Fibroblast of mammary gland (primary cell): Measurements from ENCODE around the gene BCL3.

Experiments used
- DNase-seq: peaks from one replicate; pipeline ENCODE4 v3.0.0-alpha.2; 2010; ENCODE audit warnings: low read depth
- H3K4me3 ChIP-seq: 2 replicates; pipeline ENCODE4 v1.5.1; 2011; ENCODE audit warnings: low read depth, mild to moderate bottlenecking, low read length, moderate library complexity; ENCODE audit not compliant: control insufficient read depth
- TF ChIP-seq, protein P1 (sequence below): conservative IDR thresholded peaks from 2 replicates; pipeline ENCODE4 v1.5.1; 2011; ENCODE audit warnings: low read depth, low read length, inconsistent platforms; ENCODE audit not compliant: control insufficient read depth, insufficient read depth

BCL3 gene

DNA sequence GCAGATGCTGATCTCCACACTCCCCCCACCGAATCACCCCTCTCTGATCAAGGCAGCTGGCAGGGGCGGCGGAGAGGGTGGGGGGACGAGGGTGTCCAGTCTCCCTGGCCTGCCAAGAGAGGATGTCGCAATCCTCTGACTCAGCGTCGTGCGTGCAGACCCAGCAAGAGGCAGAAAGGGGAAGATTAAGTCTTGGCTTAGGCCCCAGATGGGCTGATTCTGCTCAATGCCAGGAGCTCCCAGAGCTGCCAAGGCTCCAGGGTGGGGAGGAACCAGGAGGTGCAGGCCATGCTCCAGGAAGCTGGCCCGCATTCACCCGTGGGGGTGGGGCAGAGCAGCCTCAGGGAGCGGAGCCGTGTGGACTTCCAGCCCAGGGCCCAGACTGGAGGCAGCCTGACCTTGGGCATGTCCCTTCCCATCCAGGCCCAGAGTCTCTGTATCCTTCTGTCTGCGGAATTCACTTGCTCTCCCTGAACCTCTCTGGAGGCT lies 6.6 kb upstream of the BCL3 start:
- no peak overlapping the region for H3K4me3 ChIP-seq
- TF ChIP-seq, protein P1, sequence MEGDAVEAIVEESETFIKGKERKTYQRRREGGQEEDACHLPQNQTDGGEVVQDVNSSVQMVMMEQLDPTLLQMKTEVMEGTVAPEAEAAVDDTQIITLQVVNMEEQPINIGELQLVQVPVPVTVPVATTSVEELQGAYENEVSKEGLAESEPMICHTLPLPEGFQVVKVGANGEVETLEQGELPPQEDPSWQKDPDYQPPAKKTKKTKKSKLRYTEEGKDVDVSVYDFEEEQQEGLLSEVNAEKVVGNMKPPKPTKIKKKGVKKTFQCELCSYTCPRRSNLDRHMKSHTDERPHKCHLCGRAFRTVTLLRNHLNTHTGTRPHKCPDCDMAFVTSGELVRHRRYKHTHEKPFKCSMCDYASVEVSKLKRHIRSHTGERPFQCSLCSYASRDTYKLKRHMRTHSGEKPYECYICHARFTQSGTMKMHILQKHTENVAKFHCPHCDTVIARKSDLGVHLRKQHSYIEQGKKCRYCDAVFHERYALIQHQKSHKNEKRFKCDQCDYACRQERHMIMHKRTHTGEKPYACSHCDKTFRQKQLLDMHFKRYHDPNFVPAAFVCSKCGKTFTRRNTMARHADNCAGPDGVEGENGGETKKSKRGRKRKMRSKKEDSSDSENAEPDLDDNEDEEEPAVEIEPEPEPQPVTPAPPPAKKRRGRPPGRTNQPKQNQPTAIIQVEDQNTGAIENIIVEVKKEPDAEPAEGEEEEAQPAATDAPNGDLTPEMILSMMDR = no peak
- DNase-seq = peak; percentile 100

DNA sequence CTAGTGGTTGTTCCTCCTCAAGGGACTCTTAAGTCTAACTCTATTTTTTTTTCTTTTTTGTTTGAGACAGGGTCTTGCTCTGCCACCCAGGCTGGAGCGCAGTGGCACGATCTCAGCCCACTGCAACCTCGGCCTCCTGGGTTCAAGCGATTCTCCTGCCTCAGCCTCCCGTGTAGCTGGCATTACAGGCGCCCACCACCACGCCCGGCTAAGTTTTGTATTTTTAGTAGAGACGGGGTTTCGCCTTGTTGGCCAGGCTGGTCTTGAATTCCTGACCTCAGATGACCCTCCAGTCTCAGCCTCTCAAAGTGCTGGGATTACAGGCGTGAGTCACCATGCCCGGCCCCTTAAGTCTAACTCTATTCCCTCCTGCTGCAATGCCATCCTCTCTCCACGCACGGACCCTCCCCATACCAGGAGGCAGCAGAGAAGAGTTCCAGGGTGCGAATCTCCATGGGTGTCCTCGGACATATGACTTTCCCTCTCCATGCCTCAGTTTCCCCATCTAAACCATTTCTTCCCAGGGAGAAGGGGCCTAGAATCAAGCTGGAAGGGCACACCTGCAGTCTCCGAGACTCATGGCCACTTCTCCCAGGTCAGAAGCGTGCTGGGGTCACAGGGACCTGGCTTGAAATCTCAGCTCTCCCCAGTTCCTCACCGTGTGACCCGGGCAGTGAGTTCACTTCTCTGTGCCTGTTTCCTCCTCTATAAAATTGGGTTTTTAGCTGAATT lies 6.0 kb upstream of the BCL3 start:
- H3K4me3 ChIP-seq = no peak overlapping the region
- TF ChIP-seq, protein P1 = no peak
- peak; percentile 78 for DNase-seq

DNA sequence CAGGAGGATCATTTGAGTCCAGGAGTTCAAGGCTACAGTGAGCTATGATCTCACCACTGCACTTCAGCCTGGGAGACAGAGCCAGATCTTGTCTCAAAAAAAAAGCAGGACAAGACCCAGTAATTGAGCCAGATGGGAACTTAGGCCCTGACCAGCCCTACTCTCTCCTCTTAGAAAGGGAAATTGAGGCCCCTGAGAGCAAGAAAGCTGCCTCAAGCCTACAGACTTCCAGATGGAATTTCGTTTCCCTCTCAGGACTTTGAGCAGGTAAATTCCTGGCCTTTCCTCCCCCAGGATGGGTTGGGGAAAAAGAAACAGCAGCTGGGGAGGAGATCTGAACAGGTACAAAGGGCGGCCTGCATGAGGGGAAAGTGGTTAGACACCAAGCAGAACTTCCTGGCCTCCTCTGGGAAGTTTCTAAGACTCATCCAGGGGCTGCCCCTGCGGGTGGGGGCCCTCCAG lies 3.6 kb upstream of the BCL3 start:
- TF ChIP-seq, protein P1 = no peak
- peak; percentile 47 for DNase-seq
- H3K4me3 ChIP-seq = no peak overlapping the region

DNA sequence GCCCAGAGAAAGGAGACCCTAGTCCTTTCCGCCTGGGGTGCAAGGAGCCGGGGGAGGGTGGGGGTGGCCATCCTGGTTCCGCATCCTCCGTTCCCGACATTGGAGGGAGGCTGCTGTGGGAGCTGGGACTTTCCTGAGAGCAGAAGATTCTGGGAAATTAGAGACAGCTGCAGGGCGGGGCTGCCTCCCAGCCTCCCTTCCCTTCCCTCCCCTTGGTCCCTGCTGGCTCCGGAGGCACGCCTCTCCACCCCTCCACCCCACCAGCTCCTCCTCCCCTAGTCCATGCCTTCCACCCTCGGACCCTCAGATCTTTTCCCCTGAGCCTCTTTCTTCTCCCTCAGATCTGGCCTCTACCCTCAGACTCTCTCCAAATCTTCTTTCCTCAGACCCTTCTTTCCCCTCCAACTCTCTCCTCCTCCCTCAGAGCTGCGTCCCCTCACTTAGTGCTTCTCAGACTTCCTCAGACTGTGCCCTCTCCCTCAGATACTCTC lies 3.1 kb upstream of the BCL3 start:
- H3K4me3 ChIP-seq = no peak overlapping the region
- peak; percentile 83 for DNase-seq
- TF ChIP-seq, protein P1 = no peak

DNA sequence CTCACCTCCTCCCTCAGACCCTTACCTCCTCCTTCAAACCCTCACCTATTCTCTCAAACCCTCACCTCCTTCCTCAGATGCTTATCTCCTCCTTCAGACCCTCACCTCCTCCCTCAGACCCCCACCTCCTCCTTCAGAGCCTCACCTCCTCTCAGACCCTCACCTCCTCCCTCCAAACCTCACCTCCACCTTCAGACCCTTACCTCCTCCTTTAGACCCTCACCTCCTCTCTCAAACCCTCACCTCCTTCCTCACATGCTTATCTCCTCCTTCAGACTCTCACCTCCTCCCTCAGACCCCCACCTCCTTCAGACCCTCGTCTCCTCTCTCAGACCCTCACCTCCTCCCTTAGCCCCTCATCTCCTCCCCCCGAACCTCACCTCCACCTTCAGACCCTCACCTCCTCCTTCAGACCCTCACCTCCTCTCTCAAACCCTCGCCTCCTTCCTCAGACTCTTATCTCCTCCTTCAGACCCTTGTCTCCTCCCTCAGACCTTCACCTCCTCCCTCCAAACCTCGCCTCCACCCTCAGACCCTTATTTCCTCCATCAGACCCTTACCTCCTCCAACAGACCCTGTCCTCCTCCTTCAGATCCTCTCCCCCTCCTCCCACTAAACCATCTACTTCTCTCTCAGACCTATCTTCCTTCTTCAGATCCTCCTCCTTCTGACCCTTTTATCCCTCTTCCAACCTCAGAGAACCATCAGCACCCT lies 2.5 kb upstream of the BCL3 start:
- no peak overlapping the region for H3K4me3 ChIP-seq
- DNase-seq = no peak
- TF ChIP-seq, protein P1 = no peak

DNA sequence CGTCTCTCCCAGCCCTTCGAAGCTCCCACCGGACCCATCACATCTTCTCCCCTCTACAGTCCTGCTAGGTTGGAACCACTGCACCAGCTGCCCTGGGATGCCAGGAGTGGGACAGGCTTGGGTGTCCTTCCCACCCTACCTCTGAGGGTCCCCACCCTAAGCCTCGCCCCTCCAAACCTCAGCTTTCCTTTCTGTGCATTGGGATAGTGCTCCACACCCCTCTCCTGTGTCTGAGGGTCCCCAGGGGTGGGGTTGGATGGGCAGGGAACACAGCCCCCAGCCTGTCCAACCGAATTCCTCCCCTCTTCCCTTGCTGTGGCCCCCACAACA lies 1.9 kb upstream of the BCL3 start:
- H3K4me3 ChIP-seq = no peak overlapping the region
- TF ChIP-seq, protein P1 = no peak
- no peak for DNase-seq
